HG03135 (cell line): ENCODE data around the gene CANT1.

Source experiments
- ATAC-seq: cut with Tn5 transposase; IDR thresholded peaks from one replicate; pipeline ENCODE4 v1.9.1; 2021; ENCODE audit warnings: mild to moderate bottlenecking, moderate library complexity; ENCODE audit not compliant: unreplicated experiment

The CANT1 gene

GRCh38 chr17:79011451-79012147 lies 2.0 kb upstream of the CANT1 start:
- ATAC-seq: no peak

DNA sequence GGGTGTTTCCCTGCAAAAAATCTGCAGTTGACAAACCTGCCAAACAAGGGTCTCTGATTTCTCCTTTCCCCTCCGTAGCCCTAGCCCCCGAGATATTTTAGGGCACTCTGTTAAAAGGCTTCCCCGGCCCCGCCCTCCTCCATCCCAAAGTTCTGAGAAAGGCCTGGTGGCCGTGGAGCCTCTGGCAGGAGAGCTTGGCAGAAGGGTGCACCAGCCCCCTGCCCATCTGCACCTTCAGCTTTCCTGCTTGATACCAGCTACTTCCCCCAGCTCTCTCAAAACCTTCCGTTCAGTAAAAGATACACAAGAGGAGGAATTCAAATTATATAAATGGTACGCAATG lies 711 bp upstream of the CANT1 start:
- ATAC-seq: no peak

DNA sequence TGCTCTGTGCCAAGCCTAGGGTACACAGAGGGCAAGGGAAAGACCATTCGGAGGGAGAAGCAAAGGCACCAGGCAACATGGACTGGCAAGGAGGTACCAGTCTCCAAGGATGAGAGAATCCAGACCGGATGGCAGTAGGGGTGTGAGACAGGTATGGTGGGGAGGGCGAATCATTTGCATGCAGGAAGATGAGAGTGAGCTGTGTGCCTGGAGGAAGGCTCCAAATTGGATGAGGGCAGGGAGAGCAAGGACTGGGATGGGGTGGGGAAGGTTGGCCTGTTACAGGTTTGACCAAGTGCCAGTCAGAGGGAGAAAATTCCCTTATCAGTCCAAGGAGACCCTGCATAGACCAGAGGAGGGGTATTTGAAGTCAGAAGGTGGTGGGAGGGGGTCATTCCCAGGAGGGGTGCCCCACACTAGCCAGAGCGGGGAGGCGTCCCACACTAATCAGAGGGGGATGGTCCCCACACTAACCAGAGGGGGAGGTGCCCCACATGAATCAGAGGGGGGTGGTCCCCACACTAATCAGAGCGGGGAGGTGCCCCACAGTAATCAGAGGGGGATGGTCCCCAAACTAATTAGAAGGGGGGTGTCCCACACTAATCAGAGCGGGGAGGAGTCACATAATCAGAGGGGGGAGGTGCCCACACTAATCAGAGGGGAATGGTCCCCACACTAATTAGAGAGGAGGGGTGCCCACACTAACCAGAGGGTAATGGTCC lies 737 bp downstream of the CANT1 start:
- no peak for ATAC-seq

- no peak for ATAC-seq
These were observed 1.8 kb downstream of the CANT1 start for GRCh38 chr17:79007504-79008381.

- no peak for ATAC-seq
These were observed 2.6 kb downstream of the CANT1 start for GRCh38 chr17:79006794-79007503.

DNA sequence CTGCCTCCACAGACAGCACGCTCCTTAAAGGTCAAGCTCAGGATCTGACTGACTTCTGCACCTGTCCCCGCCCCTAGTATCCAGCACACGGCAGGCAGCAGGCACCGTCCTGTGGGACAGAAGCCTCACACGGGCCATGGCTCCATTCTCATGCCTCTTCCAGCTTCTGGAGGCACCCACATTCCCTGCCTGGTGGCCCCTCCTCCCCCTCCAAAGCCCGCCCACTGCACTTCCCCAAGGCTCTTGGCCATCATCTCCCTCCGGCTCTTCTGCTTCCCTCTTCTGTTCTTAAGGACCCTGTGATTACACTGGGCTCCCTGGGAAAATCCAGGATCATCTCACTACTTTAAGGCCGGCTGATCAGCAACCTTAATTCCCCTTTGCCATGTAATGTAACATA lies 3.5 kb downstream of the CANT1 start:
- no peak for ATAC-seq

GRCh38 chr17:79005063-79005861 lies 4.3 kb downstream of the CANT1 start:
- no peak for ATAC-seq

- ATAC-seq: no peak
These were observed 5.7 kb downstream of the CANT1 start for GRCh38 chr17:79003661-79004411.

DNA sequence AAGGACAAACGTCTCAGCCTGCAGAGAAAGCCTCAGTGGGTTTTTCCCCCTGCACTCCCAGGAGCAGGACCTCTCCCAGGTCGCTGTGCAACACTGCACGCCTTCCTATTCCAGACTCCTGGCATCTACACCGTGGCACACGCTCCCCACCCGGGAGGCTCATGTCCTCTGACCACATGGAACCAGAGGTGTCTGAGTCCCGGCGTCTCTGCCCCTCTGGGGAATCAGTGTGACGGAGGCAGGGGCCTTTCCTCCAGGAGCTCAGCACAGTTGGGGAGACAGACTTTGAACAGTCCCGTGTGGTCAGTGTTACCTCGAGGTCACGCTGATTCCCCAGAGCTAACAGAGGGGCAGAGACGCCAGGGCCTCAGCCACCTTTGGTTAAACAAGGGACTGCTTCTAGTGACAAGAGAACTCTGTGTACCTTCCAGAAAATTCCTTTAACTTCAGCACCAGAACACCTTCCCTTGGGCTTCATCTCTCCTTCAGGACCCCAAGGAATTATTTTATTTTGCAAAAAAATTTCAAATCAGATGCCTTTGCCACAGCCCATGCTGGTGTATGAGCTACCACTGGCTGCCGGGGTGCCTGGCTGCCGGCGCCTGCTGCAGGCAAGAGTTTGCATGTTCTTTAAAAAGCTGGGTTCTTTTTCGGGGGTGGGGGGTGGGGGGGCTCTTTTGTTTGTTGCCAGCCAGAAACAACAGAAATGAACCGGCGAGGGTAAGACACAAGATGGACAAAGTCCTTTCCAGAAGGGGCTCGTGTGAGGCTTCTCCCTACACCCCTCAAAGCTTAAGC lies 6.6 kb downstream of the CANT1 start:
- no peak for ATAC-seq

GRCh38 chr17:79002291-79002690 lies 7.3 kb downstream of the CANT1 start:
- ATAC-seq: no peak

GRCh38 chr17:79001190-79002020 lies 8.2 kb downstream of the CANT1 start:
- ATAC-seq: no peak

GRCh38 chr17:79000396-79001189 lies 9.0 kb downstream of the CANT1 start:
- ATAC-seq: no peak

- ATAC-seq: no peak
These were observed 9.6 kb downstream of the CANT1 start for GRCh38 chr17:78999947-79000395.

DNA sequence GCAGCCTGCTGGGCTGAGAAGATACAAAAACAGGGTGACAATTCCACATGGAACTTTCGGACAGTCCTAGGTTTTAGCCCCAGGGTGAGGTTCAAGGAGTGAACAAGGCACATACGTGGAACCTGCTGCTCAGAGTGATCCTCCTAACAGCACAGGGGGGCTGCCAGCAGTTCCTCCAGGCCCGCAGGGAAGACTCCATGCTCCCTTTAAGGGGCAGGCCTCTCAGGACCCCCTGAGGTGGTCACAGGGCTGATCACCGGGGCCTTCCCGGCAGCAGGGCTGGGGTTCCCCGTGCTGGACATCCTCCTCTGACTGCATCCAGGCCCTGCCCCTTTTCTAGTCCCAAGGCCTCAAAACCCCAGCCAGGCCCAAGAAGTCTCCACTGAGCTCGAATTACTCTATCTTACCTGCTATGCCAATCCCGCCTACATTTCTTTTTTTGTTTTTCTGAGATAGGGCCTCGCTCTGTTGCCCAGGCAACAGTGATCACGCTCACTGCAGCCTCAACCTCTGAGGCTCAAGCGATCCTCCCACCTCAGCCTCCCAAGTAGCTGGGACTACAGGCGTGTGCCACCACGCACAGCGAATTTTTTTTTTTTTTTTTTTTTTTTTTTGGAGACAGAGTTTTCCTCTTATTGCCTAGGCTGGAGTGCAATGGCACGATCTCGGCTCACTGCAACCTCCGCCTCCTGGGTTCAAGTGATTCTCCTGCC lies 10.4 kb downstream of the CANT1 start:
- ATAC-seq: no peak

DNA sequence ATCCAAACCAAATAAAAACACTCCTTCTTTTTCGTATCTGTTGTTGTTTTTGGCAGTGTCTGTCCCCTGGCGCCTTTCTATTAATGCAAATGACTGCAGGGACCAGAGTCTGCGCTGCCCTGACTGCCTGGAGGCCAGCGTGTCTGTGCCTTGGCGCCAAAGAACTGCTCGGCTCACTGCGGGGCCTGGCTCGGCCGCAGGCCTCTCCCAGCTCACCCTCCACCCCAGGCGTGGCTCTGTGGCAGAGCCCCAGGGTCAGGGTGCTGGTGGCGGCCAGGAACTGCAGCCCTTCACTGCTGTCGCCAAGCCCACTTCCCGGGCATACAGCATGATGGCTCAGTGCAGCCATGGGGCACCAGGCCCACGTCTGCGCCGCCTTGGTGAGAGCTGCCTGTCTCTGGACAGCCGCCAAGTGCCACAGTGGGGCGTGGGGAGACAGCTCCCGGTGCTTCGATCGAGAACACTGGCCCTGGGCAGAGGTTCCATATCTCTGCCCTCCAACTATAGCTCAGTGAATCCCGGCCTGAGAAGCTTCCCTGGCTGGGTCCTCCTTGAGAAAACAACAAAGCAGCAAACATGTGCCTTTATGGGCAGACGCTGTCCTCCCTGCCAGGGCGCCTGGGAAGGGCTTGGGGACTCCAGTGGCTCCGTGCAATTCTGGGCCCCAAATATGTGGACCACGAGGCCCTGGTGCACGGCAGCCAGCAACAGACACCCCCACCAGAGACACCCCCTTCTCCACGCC lies 11.1 kb downstream of the CANT1 start:
- no peak for ATAC-seq

GRCh38 chr17:78997881-78998280 lies 11.7 kb downstream of the CANT1 start:
- ATAC-seq: no peak
